IMR-90 (cell line): ENCODE results near the gene KYAT1. TPM values are rescaled to one million over a fixed set of nuclear protein-coding genes. Genes with fewer than 3 reads are reported as not detected.

ENCODE experiments used
- ATAC-seq: fragments of 200-7000 bp; cut with Tn5 transposase; 2 replicates; pipeline ENCODE4 v1.9.1; 2020; ENCODE audit warnings: low read depth, mild to moderate bottlenecking, moderate library complexity
- BruUV-seq: library from RNA; stranded (reverse); fragments of 400-500 nt; replicated peaks from 2 replicates; lab custom pipeline; 2021; lab: Mats Ljungman, UMichigan
- CTCF ChIA-PET: fragments of 300-600 bp; formaldehyde crosslinking; extraction: SDS; loops from one replicate; lab custom pipeline; 2021; ENCODE audit warnings: antibody characterized with exemption; lab: Yijun Ruan, JAX
- POLR2A ChIA-PET: fragments of 300-600 bp; sonication (Branson Sonifier 250); formaldehyde crosslinking; loops from one replicate; lab custom pipeline; 2022; ENCODE audit warnings: antibody characterized with exemption; ENCODE audit not compliant: unreplicated experiment; lab: Charles Lee
- DNase-seq: peaks from one replicate; pipeline ENCODE4 v3.0.0; 2013
- H2AFZ ChIP-seq: replicated peaks from 2 replicates; pipeline ENCODE3; 2013; ENCODE audit warnings: low read length, mild to moderate bottlenecking; ENCODE audit not compliant: poor library complexity
- H2AK5ac ChIP-seq: 2 replicates; pipeline ENCODE4 v1.6.1; 2013; ENCODE audit warnings: low read depth, low read length, inconsistent platforms
- H2AK9ac ChIP-seq: replicated peaks from 2 replicates; pipeline ENCODE3; 2013; ENCODE audit warnings: mild to moderate bottlenecking, low read depth, low read length, moderate library complexity; ENCODE audit not compliant: poor library complexity
- H2BK120ac ChIP-seq: 2 replicates; pipeline ENCODE4 v1.6.1; 2013; ENCODE audit warnings: low read depth, low read length, inconsistent platforms
- H2BK15ac ChIP-seq: 3 replicates; pipeline ENCODE4 v1.6.1; 2013; ENCODE audit warnings: low read depth, low read length, inconsistent platforms
- H2BK20ac ChIP-seq: 2 replicates; pipeline ENCODE4 v1.6.1; 2013; ENCODE audit warnings: low read depth, mild to moderate bottlenecking, inconsistent platforms, low read length, moderate library complexity
- H2BK5ac ChIP-seq: 2 replicates; pipeline ENCODE4 v1.6.1; 2013; ENCODE audit warnings: mild to moderate bottlenecking, low read depth, low read length, inconsistent platforms; ENCODE audit not compliant: poor library complexity, severe bottlenecking
- H3K14ac ChIP-seq: replicated peaks from 2 replicates; pipeline ENCODE4 v1.6.1; 2013; ENCODE audit warnings: low read depth, low read length, inconsistent platforms
- H3K18ac ChIP-seq: 2 replicates; pipeline ENCODE4 v1.6.1; 2013; ENCODE audit warnings: low read depth, low read length, control low read depth
- H3K23ac ChIP-seq: 2 replicates; pipeline ENCODE4 v1.6.1; 2013; ENCODE audit warnings: low read depth, low read length, inconsistent platforms
- H3K27ac ChIP-seq: 2 replicates; pipeline ENCODE4 v1.5.1; 2013; ENCODE audit warnings: mild to moderate bottlenecking, control low read depth, low read length; ENCODE audit not compliant: insufficient read depth
- H3K27me3 ChIP-seq: 2 replicates; pipeline ENCODE4 v1.6.1; 2013; ENCODE audit warnings: low read length; ENCODE audit not compliant: control insufficient read depth, insufficient read depth
- H3K36me3 ChIP-seq: 2 replicates; pipeline ENCODE4 v1.6.1; 2013; ENCODE audit warnings: low read length, mixed read lengths; ENCODE audit not compliant: control insufficient read depth, insufficient read depth
- H3K4ac ChIP-seq: 2 replicates; pipeline ENCODE4 v1.6.1; 2013; ENCODE audit warnings: low read depth, low read length, inconsistent platforms
- H3K4me1 ChIP-seq: 2 replicates; pipeline ENCODE4 v1.6.1; 2013; ENCODE audit warnings: low read length, mixed read lengths; ENCODE audit not compliant: control insufficient read depth, insufficient read depth
- H3K4me2 ChIP-seq: 2 replicates; pipeline ENCODE4 v1.6.1; 2013; ENCODE audit warnings: low read depth, mild to moderate bottlenecking, control low read depth, low read length, moderate library complexity
- H3K4me3 ChIP-seq: 2 replicates; pipeline ENCODE4 v1.5.1; 2013; ENCODE audit warnings: low read depth, mild to moderate bottlenecking, control low read depth, low read length, moderate library complexity; ENCODE audit not compliant: insufficient read depth
- H3K56ac ChIP-seq: 2 replicates; pipeline ENCODE4 v1.6.1; 2013; ENCODE audit warnings: low read length, inconsistent platforms; ENCODE audit not compliant: insufficient read depth; ENCODE audit errors: extremely low read depth
- H3K79me1 ChIP-seq, 2 experiments: 2 replicates each; pipeline ENCODE4 v1.6.1; 2013; ENCODE audit warnings: low read length in 2 of 2, inconsistent platforms in 1 of 2, low read depth in 1 of 2
- H3K9ac ChIP-seq: 2 replicates; pipeline ENCODE4 v1.6.1; 2013; ENCODE audit warnings: low read depth, low read length, control low read depth
- H3K9me1 ChIP-seq: 2 replicates; pipeline ENCODE4 v1.6.1; 2013; ENCODE audit warnings: low read length, inconsistent platforms; ENCODE audit not compliant: insufficient read depth
- H3K9me3 ChIP-seq: 2 replicates; pipeline ENCODE4 v1.6.1; 2013; ENCODE audit warnings: low read length; ENCODE audit not compliant: control insufficient read depth, insufficient read depth
- H4K20me1 ChIP-seq: 2 replicates; pipeline ENCODE4 v1.6.1; 2013; ENCODE audit warnings: low read length, inconsistent platforms; ENCODE audit not compliant: insufficient read depth
- H4K5ac ChIP-seq: 2 replicates; pipeline ENCODE4 v1.6.1; 2013; ENCODE audit warnings: mild to moderate bottlenecking, low read depth, low read length, control low read depth
- H4K8ac ChIP-seq, 2 experiments: 2 replicates each; pipeline ENCODE4 v1.6.1; 2013; ENCODE audit warnings: low read depth in 2 of 2, low read length in 2 of 2, control low read depth in 1 of 2, inconsistent platforms in 1 of 2
- H4K91ac ChIP-seq: 2 replicates; pipeline ENCODE4 v1.6.1; 2013; ENCODE audit warnings: low read depth, low read length, inconsistent platforms; ENCODE audit not compliant: insufficient read depth
- CEBPB ChIP-seq: IDR thresholded peaks from 2 replicates; pipeline ENCODE4 v1.6.1; 2012; ENCODE audit warnings: low read depth, low read length, improper control_type of control experiment
- CHD1 ChIP-seq: IDR thresholded peaks from 2 replicates; pipeline ENCODE4 v1.6.1; 2012; ENCODE audit warnings: low read depth, low read length, improper control_type of control experiment
- CTCF ChIP-seq: conservative IDR thresholded peaks from 2 replicates; pipeline ENCODE4 v1.5.1; 2012; ENCODE audit warnings: mild to moderate bottlenecking, low read depth, low read length, improper control_type of control experiment
- ELK1 ChIP-seq: fragments of 150-350 bp; IDR thresholded peaks from 2 replicates; pipeline ENCODE4 v1.6.1; 2016; ENCODE audit warnings: low read depth, mild to moderate bottlenecking, low read length, moderate library complexity, borderline replicate concordance
- FOS ChIP-seq: fragments of 150-350 bp; IDR thresholded peaks from 2 replicates; pipeline ENCODE4 v1.6.1; 2016; ENCODE audit warnings: low read depth, low read length
- MAFK ChIP-seq: IDR thresholded peaks from 2 replicates; pipeline ENCODE4 v1.6.1; 2012; ENCODE audit warnings: low read depth, low read length, improper control_type of control experiment
- MAZ ChIP-seq: IDR thresholded peaks from 2 replicates; pipeline ENCODE4 v1.6.1; 2012; ENCODE audit warnings: low read depth, mild to moderate bottlenecking, low read length, improper control_type of control experiment, moderate library complexity, borderline replicate concordance
- NFE2L2 ChIP-seq: fragments of 150-350 bp; IDR thresholded peaks from 2 replicates; pipeline ENCODE4 v1.6.1; 2016; ENCODE audit warnings: low read depth, mild to moderate bottlenecking, low read length
- POLR2A ChIP-seq: IDR thresholded peaks from 2 replicates; pipeline ENCODE4 v1.6.1; 2012; ENCODE audit warnings: mild to moderate bottlenecking, low read depth, low read length
- RAD21 ChIP-seq: IDR thresholded peaks from 2 replicates; pipeline ENCODE4 v1.6.1; 2012; ENCODE audit warnings: low read length, improper control_type of control experiment
- RFX5 ChIP-seq: IDR thresholded peaks from 2 replicates; pipeline ENCODE4 v1.8.0; 2012; ENCODE audit warnings: low read depth, mild to moderate bottlenecking, low read length, moderate library complexity
- SMC3 ChIP-seq: fragments of 150-350 bp; IDR thresholded peaks from 2 replicates; pipeline ENCODE4 v1.6.1; 2016; ENCODE audit warnings: low read depth, mild to moderate bottlenecking, antibody characterized with exemption, low read length, moderate library complexity
- USF2 ChIP-seq: fragments of 150-350 bp; IDR thresholded peaks from 2 replicates; pipeline ENCODE4 v1.6.1; 2017; ENCODE audit warnings: mild to moderate bottlenecking, antibody characterized with exemption, low read length, low read depth
- WGBS, 2 experiments: methylation state at CpG; one replicate each; pipeline versions ENCODE4 v1.1.5 to v1.1.7; 2013; ENCODE audit warnings: missing lambda C conversion rate in 2 of 2; ENCODE audit not compliant: insufficient read length in 1 of 2; ENCODE audit errors: extremely low coverage in 2 of 2; 5-methylcytosine and 5-hydroxymethylcytosine counted together
- dilution Hi-C: fragments of 300-500 bp; cut with HindIII; formaldehyde crosslinking; loops from one replicate; pipeline ENCODE4 v1.14.3; 2018; ENCODE audit warnings: low sequenced_read_pairs; ENCODE audit not compliant: unreplicated experiment
- in situ Hi-C: fragments of 300-500 bp; cut with MboI; formaldehyde crosslinking; loops from 3 replicates; pipeline ENCODE4 v1.14.3; 2019; ENCODE audit warnings: low sequenced_read_pairs, inconsistent platforms, mixed read lengths
- intact Hi-C: fragments of 100-400 bp; cut with micrococcal nuclease; formaldehyde crosslinking; loops from 2 replicates; pipeline ENCODE4 v1.10.0; 2022
- polyA plus RNA-seq, 3 experiments: library from polyadenylated mRNA; depleted of rRNA; stranded (reverse); fragments of >200 nt; gene quantifications; 2 replicates each; pipeline ENCODE4 v1.2.3, GENCODE V29; 2012; ENCODE audit warnings: low replicate concordance in 1 of 3
- total RNA-seq: library from RNA; depleted of rRNA; stranded (reverse); fragments of >200 nt; gene quantifications from 2 replicates; pipeline ENCODE4 v1.2.3, GENCODE V29; 2012

KYAT1 gene
- total and polyA plus RNA-seq, 2 of the 4 experiments (the other 2 are of a cell fraction): 6.8 to 9.5 TPM

GRCh38 chr9:128903079-128903461, 21.3 kb upstream of the KYAT1 start:
- no peak overlapping the region for H4K8ac ChIP-seq
- peak overlapping the region; percentile 11 for H2BK5ac ChIP-seq
- CTCF ChIA-PET: no interaction called here
- no peak overlapping the region for H2BK120ac ChIP-seq
- ATAC-seq: no peak
- H3K18ac ChIP-seq: no peak overlapping the region
- no peak overlapping the region for H2AFZ ChIP-seq
- TF ChIP-seq POLR2A (no peak), ELK1 (no peak), MAFK (no peak), SMC3 (no peak), MAZ (no peak), FOS (no peak), RFX5 (no peak), NFE2L2 (no peak), USF2 (no peak), RAD21 (no peak), CTCF (no peak), CEBPB (no peak), CHD1 (no peak)
- H3K9ac ChIP-seq: no peak overlapping the region
- H3K9me3 ChIP-seq: no peaks in the 10 kb centered on the region
- peaks cover 16% of the 10 kb centered on the region for H4K20me1 ChIP-seq
- H2BK15ac ChIP-seq: no peak overlapping the region
- H2BK20ac ChIP-seq: no peak overlapping the region
- no peak overlapping the region for H2AK5ac ChIP-seq
- no TSS peak for BruUV-seq
- in situ Hi-C loops (no loop called here), dilution Hi-C loops (no loop called here), intact Hi-C loops (no loop called here)
- H3K4ac ChIP-seq: peak overlapping the region; percentile 22; the same call in 1 of the 2 replicates
- H3K79me1 ChIP-seq: peaks cover 24 to 81% of the 10 kb centered on the region in 2 experiments; a peak in 3 of 4 replicates
- H3K14ac ChIP-seq: no peak overlapping the region
- no peak overlapping the region for H3K4me2 ChIP-seq
- DNase-seq: no peak
- no peak overlapping the region for H3K4me3 ChIP-seq
- no peak overlapping the region for H4K5ac ChIP-seq
- POLR2A ChIA-PET: no interaction called here
- no peak overlapping the region for H3K23ac ChIP-seq
- H3K56ac ChIP-seq: no peak overlapping the region
- H2AK9ac ChIP-seq: peak overlapping the region; percentile 9
- peaks cover 27% of the 10 kb centered on the region for H3K36me3 ChIP-seq
- no CpG with 5 or more reads among the region's 2 CpGs for WGBS, 2 experiments
- H3K27me3 ChIP-seq: no peaks in the 10 kb centered on the region
- peaks cover 18% of the 10 kb centered on the region for H3K9me1 ChIP-seq
- H4K91ac ChIP-seq: no peak overlapping the region
- H3K27ac ChIP-seq: no peak overlapping the region
- peaks cover 4% of the 10 kb centered on the region for H3K4me1 ChIP-seq
